A673 (cell line): ENCODE data around the gene RTN4IP1.

Experiments used
- EZH2 ChIP-seq: fragments of 200-600 bp; sonication (generic); IDR thresholded peaks from 2 replicates; pipeline ENCODE4 v1.6.1; 2017; ENCODE audit warnings: borderline replicate concordance, low read depth, mild to moderate bottlenecking, mixed read lengths, antibody characterized with exemption, low read length; ENCODE audit not compliant: poor library complexity, severe bottlenecking
- TF ChIP-seq, protein P1 (sequence below): fragments of 300-800, 200-600 bp; sonication (generic); conservative IDR thresholded peaks from 2 replicates; pipeline ENCODE4 v1.5.1; 2017; ENCODE audit warnings: low read depth, mild to moderate bottlenecking, antibody characterized with exemption, low read length, moderate library complexity, mixed read lengths

DNA sequence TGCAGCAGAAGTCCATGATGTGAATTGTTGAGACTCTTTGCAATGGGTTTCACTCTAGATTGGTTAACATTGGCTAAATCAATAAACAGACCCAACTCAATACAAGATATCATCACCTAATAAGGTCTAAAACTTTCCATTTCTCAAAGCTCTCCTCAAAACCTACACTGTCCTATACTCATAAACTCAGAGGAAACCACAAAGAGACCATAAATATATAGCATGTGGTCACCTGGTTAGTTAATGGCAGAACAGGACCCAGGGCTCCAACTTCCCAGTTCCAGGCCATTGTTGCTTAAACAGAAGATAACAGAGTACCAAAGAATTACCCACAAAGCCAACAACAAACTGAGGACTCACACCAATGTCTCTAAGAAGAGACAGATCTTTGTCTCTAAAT is 12.0 kb downstream of the RTN4IP1 start:
- TF ChIP-seq, protein P1, sequence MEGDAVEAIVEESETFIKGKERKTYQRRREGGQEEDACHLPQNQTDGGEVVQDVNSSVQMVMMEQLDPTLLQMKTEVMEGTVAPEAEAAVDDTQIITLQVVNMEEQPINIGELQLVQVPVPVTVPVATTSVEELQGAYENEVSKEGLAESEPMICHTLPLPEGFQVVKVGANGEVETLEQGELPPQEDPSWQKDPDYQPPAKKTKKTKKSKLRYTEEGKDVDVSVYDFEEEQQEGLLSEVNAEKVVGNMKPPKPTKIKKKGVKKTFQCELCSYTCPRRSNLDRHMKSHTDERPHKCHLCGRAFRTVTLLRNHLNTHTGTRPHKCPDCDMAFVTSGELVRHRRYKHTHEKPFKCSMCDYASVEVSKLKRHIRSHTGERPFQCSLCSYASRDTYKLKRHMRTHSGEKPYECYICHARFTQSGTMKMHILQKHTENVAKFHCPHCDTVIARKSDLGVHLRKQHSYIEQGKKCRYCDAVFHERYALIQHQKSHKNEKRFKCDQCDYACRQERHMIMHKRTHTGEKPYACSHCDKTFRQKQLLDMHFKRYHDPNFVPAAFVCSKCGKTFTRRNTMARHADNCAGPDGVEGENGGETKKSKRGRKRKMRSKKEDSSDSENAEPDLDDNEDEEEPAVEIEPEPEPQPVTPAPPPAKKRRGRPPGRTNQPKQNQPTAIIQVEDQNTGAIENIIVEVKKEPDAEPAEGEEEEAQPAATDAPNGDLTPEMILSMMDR, result no peak
- no peak for TF ChIP-seq EZH2
